Measurements from ENCODE around the gene SNCG.
"Not testable (repeated sequence)": the region's sequence is repeated elsewhere in the genome, so short reads cannot be mapped to it uniquely, and the experiment has no call there.

Gene SNCG

DNA sequence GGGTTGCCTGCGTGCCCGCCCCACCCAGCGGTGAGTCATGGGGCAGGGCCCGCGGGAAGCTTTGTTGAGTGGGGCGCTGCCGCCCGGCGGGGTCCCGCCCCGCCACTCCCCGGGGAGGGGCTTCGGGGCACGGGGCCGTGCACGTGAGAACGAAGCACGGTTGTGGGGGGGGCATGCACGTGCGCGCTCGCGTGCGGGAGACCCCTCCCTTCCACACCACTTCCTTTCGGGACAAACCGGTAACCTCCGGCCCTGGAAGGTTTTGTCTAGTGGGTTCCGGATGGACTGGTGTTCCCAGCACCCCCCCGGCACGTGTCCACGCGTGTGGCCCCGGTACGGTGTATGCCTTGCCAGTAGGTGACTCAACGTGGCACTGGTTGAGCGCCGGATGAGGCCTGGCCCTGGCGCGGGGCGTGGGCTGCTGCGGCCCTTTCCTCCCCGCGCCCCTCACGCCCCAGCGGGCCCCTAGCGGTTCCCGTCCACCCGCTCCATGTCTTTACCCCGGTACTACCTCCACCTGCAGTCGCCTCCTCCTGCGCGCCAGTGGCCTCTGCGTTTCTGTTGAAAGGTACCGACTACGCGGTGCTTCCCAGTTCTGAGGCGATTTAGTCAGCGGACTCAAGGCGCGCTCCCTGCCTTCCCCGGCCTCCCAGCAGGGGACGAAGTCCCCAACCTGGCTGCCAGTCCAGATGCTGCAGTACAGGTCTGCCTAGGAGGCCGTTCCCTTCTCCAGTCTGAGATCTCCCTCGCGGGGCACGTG is 13.0 kb downstream of the SNCG start:
- no peak overlapping the region for H3K4me3 ChIP-seq (ENCODE audit: low read depth, low read length)
- no peak for DNase-seq (ENCODE audit: low read depth)
- TF ChIP-seq, protein P1, sequence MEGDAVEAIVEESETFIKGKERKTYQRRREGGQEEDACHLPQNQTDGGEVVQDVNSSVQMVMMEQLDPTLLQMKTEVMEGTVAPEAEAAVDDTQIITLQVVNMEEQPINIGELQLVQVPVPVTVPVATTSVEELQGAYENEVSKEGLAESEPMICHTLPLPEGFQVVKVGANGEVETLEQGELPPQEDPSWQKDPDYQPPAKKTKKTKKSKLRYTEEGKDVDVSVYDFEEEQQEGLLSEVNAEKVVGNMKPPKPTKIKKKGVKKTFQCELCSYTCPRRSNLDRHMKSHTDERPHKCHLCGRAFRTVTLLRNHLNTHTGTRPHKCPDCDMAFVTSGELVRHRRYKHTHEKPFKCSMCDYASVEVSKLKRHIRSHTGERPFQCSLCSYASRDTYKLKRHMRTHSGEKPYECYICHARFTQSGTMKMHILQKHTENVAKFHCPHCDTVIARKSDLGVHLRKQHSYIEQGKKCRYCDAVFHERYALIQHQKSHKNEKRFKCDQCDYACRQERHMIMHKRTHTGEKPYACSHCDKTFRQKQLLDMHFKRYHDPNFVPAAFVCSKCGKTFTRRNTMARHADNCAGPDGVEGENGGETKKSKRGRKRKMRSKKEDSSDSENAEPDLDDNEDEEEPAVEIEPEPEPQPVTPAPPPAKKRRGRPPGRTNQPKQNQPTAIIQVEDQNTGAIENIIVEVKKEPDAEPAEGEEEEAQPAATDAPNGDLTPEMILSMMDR (IDR thresholded peaks at IDR 0.05; ENCODE audit: control insufficient read depth, extremely low read depth, insufficient read depth): no peak

- no peak for DNase-seq (ENCODE audit: low read depth)
- no peak overlapping the region for H3K4me3 ChIP-seq (ENCODE audit: low read depth, low read length)
- TF ChIP-seq, protein P1 (IDR thresholded peaks at IDR 0.05; ENCODE audit: control insufficient read depth, extremely low read depth, insufficient read depth): no peak
Observed at GRCh38 chr10:86972613-86973380, 14.4 kb downstream of the SNCG start.

DNA sequence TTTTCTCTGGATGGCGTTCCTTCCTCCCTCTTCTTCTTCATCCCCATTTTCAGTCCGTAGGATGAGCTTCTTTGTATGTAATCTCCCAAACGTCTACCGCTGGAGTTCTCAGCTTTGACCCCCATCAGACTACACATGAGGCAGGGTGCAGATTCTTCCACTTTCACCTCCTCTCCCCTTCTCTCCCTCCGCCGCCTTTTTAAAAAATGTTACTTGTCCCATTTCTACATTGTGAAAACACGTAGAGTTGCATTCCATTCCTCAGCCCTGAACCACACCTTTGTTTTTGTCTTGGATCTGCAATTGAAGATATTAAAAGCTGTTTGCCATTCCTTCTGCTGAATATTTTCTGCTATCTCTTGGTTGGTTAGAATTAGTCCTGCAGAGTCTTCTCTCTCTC is 16.1 kb downstream of the SNCG start:
- no peak for DNase-seq (ENCODE audit: low read depth)
- TF ChIP-seq, protein P1 (IDR thresholded peaks at IDR 0.05; ENCODE audit: control insufficient read depth, extremely low read depth, insufficient read depth): no peak
- no peak overlapping the region for H3K4me3 ChIP-seq (ENCODE audit: low read depth, low read length)

DNA sequence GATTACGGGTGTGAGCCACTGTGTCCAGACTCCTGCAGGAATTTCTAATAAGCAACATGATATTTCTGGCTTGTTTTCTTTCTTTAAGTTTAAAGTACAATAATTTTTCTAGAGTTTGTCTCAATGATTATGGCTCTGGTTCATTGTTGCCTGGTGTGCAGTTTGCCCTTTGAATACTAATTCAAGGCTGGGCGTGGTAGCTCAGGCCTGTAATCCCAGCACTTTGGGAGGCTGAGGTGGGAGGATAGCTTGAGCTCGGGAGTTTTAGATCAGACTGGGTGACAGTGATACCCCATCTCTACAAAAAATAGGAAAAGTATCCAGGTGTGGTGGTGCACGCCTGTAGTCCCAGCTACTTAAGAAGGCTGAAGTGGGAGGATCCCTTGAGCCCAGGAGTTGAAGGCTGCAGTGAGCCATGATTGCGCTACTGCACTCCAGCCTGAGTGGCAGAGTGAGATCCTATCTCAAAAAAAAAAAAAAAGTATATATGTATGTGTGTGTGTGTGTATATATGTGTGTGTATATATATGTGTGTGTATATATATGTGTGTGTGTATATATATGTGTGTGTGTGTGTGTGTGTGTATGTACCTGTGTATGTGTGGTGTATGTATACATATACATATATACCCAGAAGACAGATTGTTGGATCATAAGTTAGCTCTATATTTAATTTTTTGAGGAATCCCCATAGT is 18.1 kb downstream of the SNCG start:
- no peak for DNase-seq (ENCODE audit: low read depth)
- no peak overlapping the region for H3K4me3 ChIP-seq (ENCODE audit: low read depth, low read length)
- TF ChIP-seq, protein P1 (IDR thresholded peaks at IDR 0.05; ENCODE audit: control insufficient read depth, extremely low read depth, insufficient read depth): no peak

DNA sequence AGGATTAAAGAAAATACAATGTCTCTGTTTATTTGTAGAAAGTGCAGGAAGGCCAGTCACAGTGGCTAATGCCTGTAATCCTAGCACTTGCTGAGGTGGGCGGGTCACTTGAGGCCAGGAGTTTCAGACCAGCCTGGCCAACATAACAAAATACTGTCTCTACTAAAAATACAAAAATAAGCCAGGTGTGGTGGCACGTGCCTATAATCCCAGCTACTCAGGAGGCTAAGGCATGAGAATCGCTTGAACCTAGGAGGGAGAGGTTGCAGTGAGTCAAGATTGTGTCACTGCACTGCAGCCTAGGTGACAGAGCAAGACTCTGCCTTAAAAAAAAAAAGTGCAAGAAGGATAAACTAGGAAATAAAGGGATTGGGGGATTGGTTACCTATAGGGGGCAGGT is 20.1 kb downstream of the SNCG start:
- H3K4me3 ChIP-seq (ENCODE audit: low read depth, low read length); DNase-seq (ENCODE audit: low read depth): not testable (repeated sequence)

GRCh38 chr10:86979296-86979818 is 21.0 kb downstream of the SNCG start:
- no peak for DNase-seq (ENCODE audit: low read depth)
- TF ChIP-seq, protein P1 (IDR thresholded peaks at IDR 0.05; ENCODE audit: control insufficient read depth, extremely low read depth, insufficient read depth): no peak

DNA sequence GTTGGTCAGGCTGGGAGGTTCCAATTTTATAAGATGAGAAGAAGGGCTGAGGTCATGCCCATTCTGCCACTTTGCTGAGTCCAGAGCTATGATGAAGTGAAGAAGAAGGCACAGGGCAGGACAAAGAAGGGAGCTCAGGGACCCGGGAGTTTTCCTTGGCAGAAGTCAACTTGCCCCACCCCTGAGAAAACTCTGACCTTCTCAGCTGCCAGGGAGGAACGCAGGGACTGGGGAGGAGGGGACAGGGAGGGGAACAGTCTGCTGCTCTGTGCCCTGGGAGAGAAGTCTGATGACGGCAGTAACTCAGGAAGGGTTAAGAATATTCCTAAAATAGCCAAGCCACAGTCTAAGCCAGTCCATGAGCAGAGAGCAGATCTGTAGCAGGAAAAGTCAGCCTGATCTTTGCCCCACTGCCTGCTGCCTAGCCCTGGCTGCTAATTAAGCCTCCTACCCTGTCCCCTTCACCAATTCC is 21.6 kb downstream of the SNCG start:
- DNase-seq (ENCODE audit: low read depth): no peak
- H3K4me3 ChIP-seq (ENCODE audit: low read depth, low read length): no peak overlapping the region
- TF ChIP-seq, protein P1 (IDR thresholded peaks at IDR 0.05; ENCODE audit: control insufficient read depth, extremely low read depth, insufficient read depth): no peak

More at GRCh38 chr10:86979296-86979818, 21.0 kb downstream of the SNCG start:
- H3K4me3 ChIP-seq (ENCODE audit: low read depth, low read length): no peak overlapping the region

GRCh38 chr10:86981020-86981419 is 22.6 kb downstream of the SNCG start:
- H3K4me3 ChIP-seq (ENCODE audit: low read depth, low read length); DNase-seq (ENCODE audit: low read depth): not testable (repeated sequence)
